HepG2 (cell line): ENCODE measurements around the gene SPTAN1. TPM values are rescaled to one million over a fixed set of nuclear protein-coding genes. Genes with fewer than 3 reads are reported as not detected.

Experiments used
- ATF1 ChIP-seq: IDR thresholded peaks from 2 replicates; pipeline ENCODE4 v1.6.1; 2016; ENCODE audit warnings: mild to moderate bottlenecking, control low read depth
- KLF6 ChIP-seq: IDR thresholded peaks from 2 replicates; pipeline ENCODE4 v1.8.0; 2016; ENCODE audit warnings: missing biosample characterization, missing genetic modification reagents
- NR2F1 ChIP-seq, 2 experiments: fragments of 450-650 bp in 1 of 2; formaldehyde crosslinking in 1 of 2; IDR thresholded peaks; 2 replicates each; pipeline versions ENCODE4 v1.5.0 to v1.6.1; 2016 to 2020; ENCODE audit warnings: mild to moderate bottlenecking in 1 of 2, missing compliant biosample characterization in 1 of 2, missing genetic modification reagents in 1 of 2, moderate library complexity in 1 of 2
- PAF1 ChIP-seq: IDR thresholded peaks from 2 replicates; pipeline ENCODE4 v1.6.1; 2016; ENCODE audit warnings: missing genetic modification reagents, missing compliant biosample characterization
- PCBP1 ChIP-seq: fragments of 200-400 bp; formaldehyde crosslinking; IDR thresholded peaks from 2 replicates; pipeline ENCODE4 v1.6.1; 2017; ENCODE audit warnings: mild to moderate bottlenecking, low read depth, low read length, borderline replicate concordance
- PITX1 ChIP-seq: sonication (generic); formaldehyde crosslinking; IDR thresholded peaks from 2 replicates; pipeline ENCODE4 v1.5.1; 2020; ENCODE audit warnings: mild to moderate bottlenecking, missing genetic modification reagents
- POLR2AphosphoS5 ChIP-seq: IDR thresholded peaks from 2 replicates; pipeline ENCODE4 v1.6.1; 2012; ENCODE audit warnings: low read depth, low read length
- TCF7 ChIP-seq: sonication (generic); IDR thresholded peaks from 2 replicates; pipeline ENCODE4 v1.6.1; 2016; ENCODE audit warnings: antibody characterized with exemption, low read depth
- ZNF253 ChIP-seq: sonication (generic); formaldehyde crosslinking; IDR thresholded peaks from 2 replicates; pipeline ENCODE4 v1.8.0; 2022; ENCODE audit warnings: mild to moderate bottlenecking, missing genetic modification reagents, borderline replicate concordance
- ZNF737 ChIP-seq: sonication (generic); formaldehyde crosslinking; IDR thresholded peaks from 2 replicates; pipeline ENCODE4 v1.5.0; 2020; ENCODE audit warnings: missing genetic modification reagents, mild to moderate bottlenecking, borderline replicate concordance
- ZNF790 ChIP-seq: sonication (generic); formaldehyde crosslinking; IDR thresholded peaks from 2 replicates; pipeline ENCODE4 v1.8.0; 2022; ENCODE audit warnings: missing genetic modification reagents, mild to moderate bottlenecking, borderline replicate concordance
- ZSCAN22 ChIP-seq: sonication (generic); formaldehyde crosslinking; IDR thresholded peaks from 2 replicates; pipeline ENCODE4 v1.4.0; 2020; ENCODE audit warnings: mild to moderate bottlenecking, missing genetic modification reagents
- polyA plus RNA-seq, 8 experiments: library from polyadenylated mRNA; depleted of rRNA in 3 of 8; stranded (reverse) in 7 of 8; unstranded in 1 of 8; fragments of >200 nt; fragmentation: Illumina TruSeq in 4 of 8; extraction: Trizol in 4 of 8; gene quantifications; 2 replicates each; pipeline versions ENCODE4 v1.2.1 to v1.2.3, GENCODE V29; 2011 to 2016; ENCODE audit warnings: low read depth in 4 of 8, missing spikeins in 1 of 8, mixed read lengths in 1 of 8; ENCODE audit not compliant: insufficient read depth in 1 of 8
- total RNA-seq, 5 experiments: library from RNA; depleted of rRNA; stranded (reverse); fragments of >200 nt; fragmentation: Illumina TruSeq; extraction: Trizol; gene quantifications; 2 replicates each; pipeline ENCODE4 v1.2.3, GENCODE V29; 2016; ENCODE audit warnings: low read depth in 1 of 5
- TF ChIP-seq, protein P1 (sequence below), 2 experiments: sonication (generic) in 1 of 2; formaldehyde crosslinking in 1 of 2; IDR thresholded peaks; 2 replicates each; pipeline versions ENCODE4 v1.6.1 to v1.9.0; 2014 to 2022; ENCODE audit warnings: antibody characterized with exemption in 1 of 2, borderline replicate concordance in 1 of 2, inconsistent platforms in 1 of 2, low read depth in 1 of 2, missing genetic modification reagents in 1 of 2
- TF ChIP-seq, protein P2 (sequence below): sonication (generic); formaldehyde crosslinking; IDR thresholded peaks from 2 replicates; pipeline ENCODE4 v1.4.0; 2020; ENCODE audit warnings: missing genetic modification reagents
- TF ChIP-seq, protein P3 (sequence below): IDR thresholded peaks from 2 replicates; pipeline ENCODE4 v1.6.1; 2016; ENCODE audit warnings: control low read depth
- TF ChIP-seq, protein P4 (sequence below): sonication (generic); IDR thresholded peaks from 2 replicates; pipeline ENCODE4 v1.6.1; 2016; ENCODE audit warnings: low read depth, borderline replicate concordance

Gene SPTAN1
- total and polyA plus RNA-seq, 2 of the 13 experiments (the other 11 are each of a cell fraction or from before 2014, with no cell fraction given), result 106 to 111 TPM

DNA sequence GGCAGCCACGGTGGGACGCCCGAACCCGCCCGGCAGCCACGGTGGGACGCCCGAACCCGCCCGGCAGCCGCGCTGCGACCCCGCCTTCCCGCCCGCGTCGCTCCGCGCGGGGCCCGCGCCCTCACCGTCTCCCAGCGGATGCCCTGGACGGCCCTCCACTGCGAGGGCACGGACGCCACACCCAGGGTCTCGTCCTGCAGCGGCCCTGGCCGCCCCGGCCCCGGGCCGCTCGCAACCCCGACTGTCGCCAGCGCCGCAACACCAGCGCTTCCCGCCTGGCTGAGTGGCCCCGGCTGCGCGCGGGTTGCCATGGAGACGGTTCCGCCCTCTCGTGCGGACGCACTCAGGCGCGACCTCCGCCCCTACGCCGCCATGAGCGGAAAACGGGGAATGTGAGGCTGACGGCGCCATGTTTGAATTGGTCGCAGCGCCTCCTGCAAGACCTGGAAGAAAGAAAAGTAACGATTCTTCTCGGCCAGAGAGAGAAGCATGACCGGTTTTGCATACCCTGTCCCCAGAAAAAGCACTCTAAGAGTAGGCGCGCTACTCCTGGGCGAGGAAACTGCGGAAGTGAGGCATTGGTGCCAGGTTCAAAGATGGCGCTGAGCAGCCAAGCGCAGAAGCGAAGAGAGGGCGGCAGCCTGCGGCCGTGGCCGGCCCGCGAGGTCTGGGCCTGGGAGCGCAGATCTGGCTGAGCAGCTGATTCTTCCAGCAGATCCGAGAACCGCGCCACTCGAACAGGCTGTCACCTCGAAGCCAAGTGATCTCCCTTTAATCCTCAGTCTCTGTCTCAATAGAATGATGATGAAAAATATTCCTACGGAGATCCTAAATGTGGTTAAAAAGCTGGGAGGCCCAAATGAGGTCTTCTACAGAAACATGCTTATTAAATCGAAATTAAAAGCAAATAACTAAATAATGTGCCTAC, 104.3 kb downstream of the SPTAN1 start, which contains the start of gene DYNC2I2 (continued):
- TF ChIP-seq ZSCAN22 (CRISPR knock-in tag) (no peak), PITX1 (CRISPR knock-in tag) (peak; percentile 73), PCBP1 (no peak), PAF1 (CRISPR knock-in tag) (no peak), ZNF737 (CRISPR knock-in tag) (no peak), KLF6 (CRISPR knock-in tag) (0 out of 2 replicates have a peak, but pooled peaks have one; percentile 77), ZNF790 (CRISPR knock-in tag) (peak; percentile 84; the same call in 1 of the 2 replicates), TCF7 (no peak), ATF1 (CRISPR knock-in tag) (peak; percentile 82), NR2F1 (CRISPR knock-in tag; IDR thresholded peaks at IDR 0.05) (peak in 1 of 2 experiments; percentile 65; a peak in 1 of 4 replicates), ZNF253 (CRISPR knock-in tag) (no peak), POLR2AphosphoS5 (peak; percentile 52; the same call in 1 of the 2 replicates)
- TF ChIP-seq, protein P1, sequence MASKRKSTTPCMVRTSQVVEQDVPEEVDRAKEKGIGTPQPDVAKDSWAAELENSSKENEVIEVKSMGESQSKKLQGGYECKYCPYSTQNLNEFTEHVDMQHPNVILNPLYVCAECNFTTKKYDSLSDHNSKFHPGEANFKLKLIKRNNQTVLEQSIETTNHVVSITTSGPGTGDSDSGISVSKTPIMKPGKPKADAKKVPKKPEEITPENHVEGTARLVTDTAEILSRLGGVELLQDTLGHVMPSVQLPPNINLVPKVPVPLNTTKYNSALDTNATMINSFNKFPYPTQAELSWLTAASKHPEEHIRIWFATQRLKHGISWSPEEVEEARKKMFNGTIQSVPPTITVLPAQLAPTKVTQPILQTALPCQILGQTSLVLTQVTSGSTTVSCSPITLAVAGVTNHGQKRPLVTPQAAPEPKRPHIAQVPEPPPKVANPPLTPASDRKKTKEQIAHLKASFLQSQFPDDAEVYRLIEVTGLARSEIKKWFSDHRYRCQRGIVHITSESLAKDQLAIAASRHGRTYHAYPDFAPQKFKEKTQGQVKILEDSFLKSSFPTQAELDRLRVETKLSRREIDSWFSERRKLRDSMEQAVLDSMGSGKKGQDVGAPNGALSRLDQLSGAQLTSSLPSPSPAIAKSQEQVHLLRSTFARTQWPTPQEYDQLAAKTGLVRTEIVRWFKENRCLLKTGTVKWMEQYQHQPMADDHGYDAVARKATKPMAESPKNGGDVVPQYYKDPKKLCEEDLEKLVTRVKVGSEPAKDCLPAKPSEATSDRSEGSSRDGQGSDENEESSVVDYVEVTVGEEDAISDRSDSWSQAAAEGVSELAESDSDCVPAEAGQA (IDR thresholded peaks at IDR 0.05; ENCODE audit: low read depth), result peak; percentile 98
- TF ChIP-seq, protein P1 (CRISPR knock-in tag; IDR thresholded peaks at IDR 0.05; ENCODE audit: borderline replicate concordance), result no peak
- TF ChIP-seq, protein P2, sequence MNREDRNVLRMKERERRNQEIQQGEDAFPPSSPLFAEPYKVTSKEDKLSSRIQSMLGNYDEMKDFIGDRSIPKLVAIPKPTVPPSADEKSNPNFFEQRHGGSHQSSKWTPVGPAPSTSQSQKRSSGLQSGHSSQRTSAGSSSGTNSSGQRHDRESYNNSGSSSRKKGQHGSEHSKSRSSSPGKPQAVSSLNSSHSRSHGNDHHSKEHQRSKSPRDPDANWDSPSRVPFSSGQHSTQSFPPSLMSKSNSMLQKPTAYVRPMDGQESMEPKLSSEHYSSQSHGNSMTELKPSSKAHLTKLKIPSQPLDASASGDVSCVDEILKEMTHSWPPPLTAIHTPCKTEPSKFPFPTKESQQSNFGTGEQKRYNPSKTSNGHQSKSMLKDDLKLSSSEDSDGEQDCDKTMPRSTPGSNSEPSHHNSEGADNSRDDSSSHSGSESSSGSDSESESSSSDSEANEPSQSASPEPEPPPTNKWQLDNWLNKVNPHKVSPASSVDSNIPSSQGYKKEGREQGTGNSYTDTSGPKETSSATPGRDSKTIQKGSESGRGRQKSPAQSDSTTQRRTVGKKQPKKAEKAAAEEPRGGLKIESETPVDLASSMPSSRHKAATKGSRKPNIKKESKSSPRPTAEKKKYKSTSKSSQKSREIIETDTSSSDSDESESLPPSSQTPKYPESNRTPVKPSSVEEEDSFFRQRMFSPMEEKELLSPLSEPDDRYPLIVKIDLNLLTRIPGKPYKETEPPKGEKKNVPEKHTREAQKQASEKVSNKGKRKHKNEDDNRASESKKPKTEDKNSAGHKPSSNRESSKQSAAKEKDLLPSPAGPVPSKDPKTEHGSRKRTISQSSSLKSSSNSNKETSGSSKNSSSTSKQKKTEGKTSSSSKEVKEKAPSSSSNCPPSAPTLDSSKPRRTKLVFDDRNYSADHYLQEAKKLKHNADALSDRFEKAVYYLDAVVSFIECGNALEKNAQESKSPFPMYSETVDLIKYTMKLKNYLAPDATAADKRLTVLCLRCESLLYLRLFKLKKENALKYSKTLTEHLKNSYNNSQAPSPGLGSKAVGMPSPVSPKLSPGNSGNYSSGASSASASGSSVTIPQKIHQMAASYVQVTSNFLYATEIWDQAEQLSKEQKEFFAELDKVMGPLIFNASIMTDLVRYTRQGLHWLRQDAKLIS (CRISPR knock-in tag), result 0 out of 2 replicates have a peak, but pooled peaks have one; percentile 42
- TF ChIP-seq, protein P3, sequence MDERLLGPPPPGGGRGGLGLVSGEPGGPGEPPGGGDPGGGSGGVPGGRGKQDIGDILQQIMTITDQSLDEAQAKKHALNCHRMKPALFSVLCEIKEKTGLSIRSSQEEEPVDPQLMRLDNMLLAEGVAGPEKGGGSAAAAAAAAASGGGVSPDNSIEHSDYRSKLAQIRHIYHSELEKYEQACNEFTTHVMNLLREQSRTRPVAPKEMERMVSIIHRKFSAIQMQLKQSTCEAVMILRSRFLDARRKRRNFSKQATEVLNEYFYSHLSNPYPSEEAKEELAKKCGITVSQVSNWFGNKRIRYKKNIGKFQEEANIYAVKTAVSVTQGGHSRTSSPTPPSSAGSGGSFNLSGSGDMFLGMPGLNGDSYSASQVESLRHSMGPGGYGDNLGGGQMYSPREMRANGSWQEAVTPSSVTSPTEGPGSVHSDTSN, result no peak
- TF ChIP-seq, protein P4, sequence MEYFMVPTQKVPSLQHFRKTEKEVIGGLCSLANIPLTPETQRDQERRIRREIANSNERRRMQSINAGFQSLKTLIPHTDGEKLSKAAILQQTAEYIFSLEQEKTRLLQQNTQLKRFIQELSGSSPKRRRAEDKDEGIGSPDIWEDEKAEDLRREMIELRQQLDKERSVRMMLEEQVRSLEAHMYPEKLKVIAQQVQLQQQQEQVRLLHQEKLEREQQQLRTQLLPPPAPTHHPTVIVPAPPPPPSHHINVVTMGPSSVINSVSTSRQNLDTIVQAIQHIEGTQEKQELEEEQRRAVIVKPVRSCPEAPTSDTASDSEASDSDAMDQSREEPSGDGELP, result peak; percentile 61; the same call in 1 of the 2 replicates
